GM19395 (cell line): ENCODE measurements around the gene MAP3K6.

ENCODE experiments used
- ATAC-seq: cut with Tn5 transposase; IDR thresholded peaks from one replicate; pipeline ENCODE4 v1.9.1; 2021; ENCODE audit warnings: mild to moderate bottlenecking, moderate library complexity; ENCODE audit not compliant: unreplicated experiment

MAP3K6 gene

GRCh38 chr1:27341525-27342252, 25.1 kb downstream of the MAP3K6 start, which contains the start of gene SYTL1:
SYTL1 (plus strand) TSS chr1:27342022; CDS start chr1:27345335, 3,313 bp downstream.
- peak; percentile 66 for ATAC-seq

- ATAC-seq, result no peak
Observed at GRCh38 chr1:27339213-27339612, 27.5 kb downstream of the MAP3K6 start.

GRCh38 chr1:27338751-27339150, 28.0 kb downstream of the MAP3K6 start:
- ATAC-seq, result no peak

GRCh38 chr1:27336756-27337155, 30.0 kb downstream of the MAP3K6 start:
- ATAC-seq, result no peak

GRCh38 chr1:27335506-27336422, 31.0 kb downstream of the MAP3K6 start:
- no peak for ATAC-seq

GRCh38 chr1:27333717-27334279, 33.0 kb downstream of the MAP3K6 start:
- no peak for ATAC-seq

- no peak for ATAC-seq
Observed at GRCh38 chr1:27332536-27333281, 34.1 kb downstream of the MAP3K6 start.

GRCh38 chr1:27331922-27332321, 34.8 kb downstream of the MAP3K6 start:
- ATAC-seq, result no peak

GRCh38 chr1:27331426-27331825, 35.3 kb downstream of the MAP3K6 start:
- no peak for ATAC-seq

GRCh38 chr1:27330786-27331185, 36.0 kb downstream of the MAP3K6 start:
- ATAC-seq, result no peak

GRCh38 chr1:27327964-27328363, 38.8 kb downstream of the MAP3K6 start:
- no peak for ATAC-seq

GRCh38 chr1:27325286-27325685, 41.5 kb downstream of the MAP3K6 start:
- ATAC-seq, result no peak

GRCh38 chr1:27322569-27323240, 44.1 kb downstream of the MAP3K6 start:
- no peak for ATAC-seq

- peak; percentile 91 for ATAC-seq
Observed at GRCh38 chr1:27321813-27322568, 44.8 kb downstream of the MAP3K6 start, which contains the start of gene TMEM222. TMEM222 (plus strand) TSS chr1:27322163; CDS start chr1:27322198, 35 bp downstream.

- ATAC-seq, result no peak
Observed at GRCh38 chr1:27318596-27318995, 48.2 kb downstream of the MAP3K6 start.

- no peak for ATAC-seq
Observed at GRCh38 chr1:27318136-27318535, 48.6 kb downstream of the MAP3K6 start.

GRCh38 chr1:27316860-27317259, 49.9 kb downstream of the MAP3K6 start:
- no peak for ATAC-seq

GRCh38 chr1:27314737-27315136, 52.0 kb downstream of the MAP3K6 start:
- no peak for ATAC-seq

- no peak for ATAC-seq
Observed at GRCh38 chr1:27314169-27314568, 52.6 kb downstream of the MAP3K6 start.
